WTC11 (cell line): ENCODE data around the gene XPNPEP1. TPM values are rescaled to one million over a fixed set of nuclear protein-coding genes. Genes with fewer than 3 reads are reported as not detected.

Experiments
- ATAC-seq: fragments of 200-7000 bp; cut with Tn5 transposase; 2 replicates; pipeline ENCODE4 v1.10.0; 2021; ENCODE audit warnings: mild to moderate bottlenecking, moderate library complexity
- Bru-seq: library from RNA; stranded (reverse); fragments of 400-500 nt; gene quantifications from one replicate; lab custom pipeline; 2021; lab: Mats Ljungman, UMichigan
- CTCF ChIA-PET: fragments of 300-600 bp; sonication (Branson Sonifier 250); formaldehyde crosslinking; loops from one replicate; lab custom pipeline; 2021; ENCODE audit warnings: antibody characterized with exemption; lab: Charles Lee
- POLR2A ChIA-PET: fragments of 350-600 bp; sonication (Branson Sonifier 250); formaldehyde crosslinking; loops from one replicate; lab custom pipeline; 2021; ENCODE audit warnings: antibody characterized with exemption; lab: Charles Lee
- DNase-seq: peaks from one replicate; pipeline ENCODE4 v3.0.0; 2021; ENCODE audit warnings: low spot score
- H3K27ac Mint-ChIP-seq: 2 replicates; pipeline ENCODE4 v1.8.0; 2021; ENCODE audit warnings: mixed read lengths
- H3K27me3 Mint-ChIP-seq: 2 replicates; pipeline ENCODE4 v1.8.0; 2021; ENCODE audit warnings: low read depth, mild to moderate bottlenecking, moderate library complexity, mixed read lengths
- H3K36me3 Mint-ChIP-seq: 2 replicates; pipeline ENCODE4 v1.8.0; 2021; ENCODE audit warnings: mixed read lengths
- H3K4me1 Mint-ChIP-seq: 2 replicates; pipeline ENCODE4 v1.8.0; 2022; ENCODE audit warnings: mixed read lengths
- H3K4me3 Mint-ChIP-seq: 2 replicates; pipeline ENCODE4 v1.8.0; 2021; ENCODE audit warnings: mild to moderate bottlenecking, moderate library complexity, mixed read lengths
- H3K9me3 Mint-ChIP-seq: 2 replicates; pipeline ENCODE4 v1.8.0; 2021; ENCODE audit warnings: mixed read lengths
- ATF1 ChIP-seq: sonication (generic); formaldehyde crosslinking; IDR thresholded peaks from 2 replicates; pipeline ENCODE4 v1.8.1; 2023; ENCODE audit warnings: mild to moderate bottlenecking, moderate library complexity, missing genetic modification reagents
- CBFB ChIP-seq: sonication (generic); formaldehyde crosslinking; IDR thresholded peaks from 2 replicates; pipeline ENCODE4 v1.8.1; 2022; ENCODE audit warnings: mild to moderate bottlenecking, low read depth, missing genetic modification reagents
- CREM ChIP-seq: sonication (generic); formaldehyde crosslinking; IDR thresholded peaks from 2 replicates; pipeline ENCODE4 v1.8.1; 2022; ENCODE audit warnings: mild to moderate bottlenecking, missing genetic modification reagents, moderate library complexity
- FOXK1 ChIP-seq: sonication (generic); formaldehyde crosslinking; IDR thresholded peaks from 2 replicates; pipeline ENCODE4 v1.8.0; 2022; ENCODE audit warnings: mild to moderate bottlenecking, moderate library complexity, missing genetic modification reagents
- FOXP1 ChIP-seq: sonication (generic); formaldehyde crosslinking; IDR thresholded peaks from 2 replicates; pipeline ENCODE4 v1.8.0; 2022; ENCODE audit warnings: missing genetic modification reagents, mild to moderate bottlenecking, moderate library complexity, borderline replicate concordance
- GABPB1 ChIP-seq: sonication (generic); formaldehyde crosslinking; IDR thresholded peaks from 2 replicates; pipeline ENCODE4 v1.8.1; 2023; ENCODE audit warnings: mild to moderate bottlenecking, missing genetic modification reagents
- MXD4 ChIP-seq: fragments of 250-450 bp; sonication (Bioruptor Pico); IDR thresholded peaks from 2 replicates; pipeline ENCODE4 v1.8.0; 2021; ENCODE audit warnings: mild to moderate bottlenecking, moderate library complexity, borderline replicate concordance
- RELA ChIP-seq: sonication (generic); formaldehyde crosslinking; IDR thresholded peaks from 2 replicates; pipeline ENCODE4 v1.8.1; 2022; ENCODE audit warnings: missing genetic modification reagents, mild to moderate bottlenecking, borderline replicate concordance
- SP1 ChIP-seq: sonication (generic); formaldehyde crosslinking; conservative IDR thresholded peaks from 2 replicates; pipeline ENCODE4 v1.8.1; 2022; ENCODE audit warnings: missing genetic modification reagents
- TCF7 ChIP-seq: sonication (generic); formaldehyde crosslinking; IDR thresholded peaks from 2 replicates; pipeline ENCODE4 v1.8.0; 2022; ENCODE audit warnings: mild to moderate bottlenecking, low read depth, missing genetic modification reagents, moderate library complexity
- TEAD1 ChIP-seq: sonication (generic); formaldehyde crosslinking; IDR thresholded peaks from 2 replicates; pipeline ENCODE4 v1.8.0; 2022; ENCODE audit warnings: mild to moderate bottlenecking, missing genetic modification reagents
- long read RNA-seq, 3 experiments: library from RNA in 1 of 3; library from capped mRNA in 1 of 3; library from polyadenylated mRNA in 1 of 3; unstranded in 2 of 3; stranded (forward) in 1 of 3; transcript quantifications; one replicate each; pipeline ENCODE4 v2.0.0, GENCODE V29; 2021
- total RNA-seq: library from RNA; stranded (reverse); gene quantifications from 3 replicates; pipeline ENCODE4 v1.2.3, GENCODE V29; 2021
- TF ChIP-seq, protein P1 (sequence below): sonication (generic); formaldehyde crosslinking; IDR thresholded peaks from 2 replicates; pipeline ENCODE4 v1.8.1; 2023; ENCODE audit warnings: mild to moderate bottlenecking, missing genetic modification reagents, moderate library complexity
- TF ChIP-seq, protein P2 (sequence below): sonication (generic); formaldehyde crosslinking; IDR thresholded peaks from 2 replicates; pipeline ENCODE4 v1.8.1; 2022; ENCODE audit warnings: mild to moderate bottlenecking, moderate library complexity, missing genetic modification reagents
- TF ChIP-seq, protein P3 (sequence below): sonication (generic); formaldehyde crosslinking; IDR thresholded peaks from 2 replicates; pipeline ENCODE4 v1.8.1; 2023; ENCODE audit warnings: mild to moderate bottlenecking, moderate library complexity, missing genetic modification reagents
- TF ChIP-seq, protein P4 (sequence below): sonication (generic); formaldehyde crosslinking; IDR thresholded peaks from 2 replicates; pipeline ENCODE4 v1.8.0; 2022; ENCODE audit warnings: mild to moderate bottlenecking, missing genetic modification reagents
- TF ChIP-seq, protein P5 (sequence below): sonication (generic); formaldehyde crosslinking; IDR thresholded peaks from 2 replicates; pipeline ENCODE4 v1.8.1; 2023; ENCODE audit warnings: mild to moderate bottlenecking, missing genetic modification reagents, moderate library complexity
- TF ChIP-seq, protein P6 (sequence below): sonication (generic); formaldehyde crosslinking; IDR thresholded peaks from 2 replicates; pipeline ENCODE4 v1.8.1; 2023; ENCODE audit warnings: mild to moderate bottlenecking, missing genetic modification reagents
- TF ChIP-seq, protein P7 (sequence below): fragments of 250-450 bp; sonication (Bioruptor Pico); IDR thresholded peaks from 2 replicates; pipeline ENCODE4 v1.9.0; 2021; ENCODE audit warnings: mild to moderate bottlenecking, borderline replicate concordance

The XPNPEP1 gene
- total RNA-seq = 57.1 to 60.2 TPM (median 59.3 TPM) in 3 replicates
- Bru-seq, nascent RNA = percentile 77 among the genes with signal in this experiment
- long read RNA-seq, experiment 1, transcript XPNPEP1-218 (21 exons, 2,539 nt) = major isoform, 124 of 215 reads
- long read RNA-seq, experiment 1, partial matches to known transcripts = 28 of 215 reads
- long read RNA-seq, experiment 1, other reads (novel, unspliced or antisense) = 59 of 215 reads
- long read RNA-seq, experiment 2, transcript XPNPEP1-218 (21 exons, 2,539 nt) = major isoform, 20 of 73 reads
- long read RNA-seq, experiment 2, partial matches to known transcripts = 21 of 73 reads
- long read RNA-seq, experiment 2, other reads (novel, unspliced or antisense) = 31 of 73 reads
- long read RNA-seq, experiment 3, transcript XPNPEP1-218 (21 exons, 2,539 nt) = major isoform, 44 of 62 reads
- long read RNA-seq, experiment 3, partial matches to known transcripts = 5 of 62 reads
- long read RNA-seq, experiment 3, other reads (novel, unspliced or antisense) = 11 of 62 reads

DNA sequence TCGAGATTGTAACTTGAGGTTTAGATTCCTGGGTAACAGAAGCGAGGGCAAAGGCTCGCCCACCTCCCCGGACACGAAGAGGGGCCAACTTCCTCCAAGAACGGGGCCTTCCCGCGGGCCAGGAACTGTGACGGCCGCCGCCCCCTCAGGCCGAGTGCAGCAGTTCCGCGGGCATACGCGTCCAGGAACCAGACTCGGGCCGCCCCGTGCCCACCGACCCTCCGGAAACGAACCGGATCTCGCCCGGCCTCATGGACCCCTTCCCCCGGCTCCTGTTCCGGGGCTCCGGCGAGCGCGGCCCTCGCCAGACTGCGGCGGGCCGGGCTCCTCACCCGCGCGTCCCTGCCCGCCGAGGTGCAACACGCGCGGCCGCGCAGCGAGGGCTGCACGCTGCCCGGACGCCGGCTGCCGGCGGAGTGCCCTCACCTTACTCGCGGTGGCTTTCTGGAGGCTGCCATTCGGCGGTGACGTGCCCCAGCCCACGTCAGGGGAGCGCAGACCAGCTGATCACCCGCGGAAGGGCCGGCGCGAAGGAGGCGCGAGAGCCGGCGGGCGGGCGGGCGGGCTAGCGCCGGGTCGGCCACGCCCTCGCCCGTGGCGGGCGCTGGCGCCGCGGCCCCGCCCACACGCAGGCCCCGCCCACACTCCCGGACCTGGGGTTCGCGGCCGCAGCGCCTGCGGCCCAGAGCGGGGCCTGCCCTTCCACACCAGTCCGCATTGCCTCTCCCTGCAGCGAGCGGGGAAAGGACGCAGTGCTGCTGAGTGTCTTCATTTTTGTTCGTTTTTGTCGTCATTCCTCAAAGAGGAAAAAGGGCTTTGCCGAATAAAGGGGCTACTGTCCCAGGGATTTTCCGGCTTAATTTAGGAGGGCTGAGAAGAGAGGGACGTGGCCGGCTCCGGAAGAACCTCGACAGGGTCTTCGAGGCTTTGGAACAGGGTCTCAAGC, at the start of gene XPNPEP1:
TSS of gene XPNPEP1 (minus strand) at position 536 of the 946 bp plus-strand sequence. CDS start at position 458, 78 bp downstream.
- TF ChIP-seq, protein P1, sequence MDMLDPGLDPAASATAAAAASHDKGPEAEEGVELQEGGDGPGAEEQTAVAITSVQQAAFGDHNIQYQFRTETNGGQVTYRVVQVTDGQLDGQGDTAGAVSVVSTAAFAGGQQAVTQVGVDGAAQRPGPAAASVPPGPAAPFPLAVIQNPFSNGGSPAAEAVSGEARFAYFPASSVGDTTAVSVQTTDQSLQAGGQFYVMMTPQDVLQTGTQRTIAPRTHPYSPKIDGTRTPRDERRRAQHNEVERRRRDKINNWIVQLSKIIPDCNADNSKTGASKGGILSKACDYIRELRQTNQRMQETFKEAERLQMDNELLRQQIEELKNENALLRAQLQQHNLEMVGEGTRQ (CRISPR knock-in tag) = peak; percentile 72
- TF ChIP-seq CBFB (CRISPR knock-in tag) (0 out of 2 replicates have a peak, but pooled peaks have one; percentile 65), GABPB1 (CRISPR knock-in tag) (no peak), CREM (CRISPR knock-in tag) (peak; percentile 78; the same call in 1 of the 2 replicates), TEAD1 (0 out of 2 replicates have a peak, but pooled peaks have one; percentile 5), TCF7 (0 out of 2 replicates have a peak, but pooled peaks have one; percentile 51), MXD4 (CRISPR knock-in tag) (no peak), ATF1 (CRISPR knock-in tag) (peak; percentile 62; the same call in 1 of the 2 replicates), SP1 (CRISPR knock-in tag) (peak; percentile 95), FOXK1 (CRISPR knock-in tag) (0 out of 2 replicates have a peak, but pooled peaks have one; percentile 26), FOXP1 (CRISPR knock-in tag) (peak; percentile 65; the same call in 1 of the 2 replicates), RELA (CRISPR knock-in tag) (peak; percentile 33; the same call in 1 of the 2 replicates)
- TF ChIP-seq, protein P2, sequence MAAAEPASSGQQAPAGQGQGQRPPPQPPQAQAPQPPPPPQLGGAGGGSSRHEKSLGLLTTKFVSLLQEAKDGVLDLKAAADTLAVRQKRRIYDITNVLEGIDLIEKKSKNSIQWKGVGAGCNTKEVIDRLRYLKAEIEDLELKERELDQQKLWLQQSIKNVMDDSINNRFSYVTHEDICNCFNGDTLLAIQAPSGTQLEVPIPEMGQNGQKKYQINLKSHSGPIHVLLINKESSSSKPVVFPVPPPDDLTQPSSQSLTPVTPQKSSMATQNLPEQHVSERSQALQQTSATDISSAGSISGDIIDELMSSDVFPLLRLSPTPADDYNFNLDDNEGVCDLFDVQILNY (CRISPR knock-in tag) = peak; percentile 86; the same call in 1 of the 2 replicates
- TF ChIP-seq, protein P3, sequence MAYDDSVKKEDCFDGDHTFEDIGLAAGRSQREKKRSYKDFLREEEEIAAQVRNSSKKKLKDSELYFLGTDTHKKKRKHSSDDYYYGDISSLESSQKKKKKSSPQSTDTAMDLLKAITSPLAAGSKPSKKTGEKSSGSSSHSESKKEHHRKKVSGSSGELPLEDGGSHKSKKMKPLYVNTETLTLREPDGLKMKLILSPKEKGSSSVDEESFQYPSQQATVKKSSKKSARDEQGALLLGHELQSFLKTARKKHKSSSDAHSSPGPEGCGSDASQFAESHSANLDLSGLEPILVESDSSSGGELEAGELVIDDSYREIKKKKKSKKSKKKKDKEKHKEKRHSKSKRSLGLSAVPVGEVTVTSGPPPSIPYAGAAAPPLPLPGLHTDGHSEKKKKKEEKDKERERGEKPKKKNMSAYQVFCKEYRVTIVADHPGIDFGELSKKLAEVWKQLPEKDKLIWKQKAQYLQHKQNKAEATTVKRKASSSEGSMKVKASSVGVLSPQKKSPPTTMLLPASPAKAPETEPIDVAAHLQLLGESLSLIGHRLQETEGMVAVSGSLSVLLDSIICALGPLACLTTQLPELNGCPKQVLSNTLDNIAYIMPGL (CRISPR knock-in tag) = peak; percentile 52; the same call in 1 of the 2 replicates
- TF ChIP-seq, protein P4, sequence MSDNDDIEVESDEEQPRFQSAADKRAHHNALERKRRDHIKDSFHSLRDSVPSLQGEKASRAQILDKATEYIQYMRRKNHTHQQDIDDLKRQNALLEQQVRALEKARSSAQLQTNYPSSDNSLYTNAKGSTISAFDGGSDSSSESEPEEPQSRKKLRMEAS (CRISPR knock-in tag) = no peak
- TF ChIP-seq, protein P5, sequence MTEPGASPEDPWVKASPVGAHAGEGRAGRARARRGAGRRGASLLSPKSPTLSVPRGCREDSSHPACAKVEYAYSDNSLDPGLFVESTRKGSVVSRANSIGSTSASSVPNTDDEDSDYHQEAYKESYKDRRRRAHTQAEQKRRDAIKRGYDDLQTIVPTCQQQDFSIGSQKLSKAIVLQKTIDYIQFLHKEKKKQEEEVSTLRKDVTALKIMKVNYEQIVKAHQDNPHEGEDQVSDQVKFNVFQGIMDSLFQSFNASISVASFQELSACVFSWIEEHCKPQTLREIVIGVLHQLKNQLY (CRISPR knock-in tag) = 0 out of 2 replicates have a peak, but pooled peaks have one; percentile 68
- TF ChIP-seq, protein P6, sequence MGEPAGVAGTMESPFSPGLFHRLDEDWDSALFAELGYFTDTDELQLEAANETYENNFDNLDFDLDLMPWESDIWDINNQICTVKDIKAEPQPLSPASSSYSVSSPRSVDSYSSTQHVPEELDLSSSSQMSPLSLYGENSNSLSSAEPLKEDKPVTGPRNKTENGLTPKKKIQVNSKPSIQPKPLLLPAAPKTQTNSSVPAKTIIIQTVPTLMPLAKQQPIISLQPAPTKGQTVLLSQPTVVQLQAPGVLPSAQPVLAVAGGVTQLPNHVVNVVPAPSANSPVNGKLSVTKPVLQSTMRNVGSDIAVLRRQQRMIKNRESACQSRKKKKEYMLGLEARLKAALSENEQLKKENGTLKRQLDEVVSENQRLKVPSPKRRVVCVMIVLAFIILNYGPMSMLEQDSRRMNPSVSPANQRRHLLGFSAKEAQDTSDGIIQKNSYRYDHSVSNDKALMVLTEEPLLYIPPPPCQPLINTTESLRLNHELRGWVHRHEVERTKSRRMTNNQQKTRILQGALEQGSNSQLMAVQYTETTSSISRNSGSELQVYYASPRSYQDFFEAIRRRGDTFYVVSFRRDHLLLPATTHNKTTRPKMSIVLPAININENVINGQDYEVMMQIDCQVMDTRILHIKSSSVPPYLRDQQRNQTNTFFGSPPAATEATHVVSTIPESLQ (CRISPR knock-in tag) = no peak
- TF ChIP-seq, protein P7, sequence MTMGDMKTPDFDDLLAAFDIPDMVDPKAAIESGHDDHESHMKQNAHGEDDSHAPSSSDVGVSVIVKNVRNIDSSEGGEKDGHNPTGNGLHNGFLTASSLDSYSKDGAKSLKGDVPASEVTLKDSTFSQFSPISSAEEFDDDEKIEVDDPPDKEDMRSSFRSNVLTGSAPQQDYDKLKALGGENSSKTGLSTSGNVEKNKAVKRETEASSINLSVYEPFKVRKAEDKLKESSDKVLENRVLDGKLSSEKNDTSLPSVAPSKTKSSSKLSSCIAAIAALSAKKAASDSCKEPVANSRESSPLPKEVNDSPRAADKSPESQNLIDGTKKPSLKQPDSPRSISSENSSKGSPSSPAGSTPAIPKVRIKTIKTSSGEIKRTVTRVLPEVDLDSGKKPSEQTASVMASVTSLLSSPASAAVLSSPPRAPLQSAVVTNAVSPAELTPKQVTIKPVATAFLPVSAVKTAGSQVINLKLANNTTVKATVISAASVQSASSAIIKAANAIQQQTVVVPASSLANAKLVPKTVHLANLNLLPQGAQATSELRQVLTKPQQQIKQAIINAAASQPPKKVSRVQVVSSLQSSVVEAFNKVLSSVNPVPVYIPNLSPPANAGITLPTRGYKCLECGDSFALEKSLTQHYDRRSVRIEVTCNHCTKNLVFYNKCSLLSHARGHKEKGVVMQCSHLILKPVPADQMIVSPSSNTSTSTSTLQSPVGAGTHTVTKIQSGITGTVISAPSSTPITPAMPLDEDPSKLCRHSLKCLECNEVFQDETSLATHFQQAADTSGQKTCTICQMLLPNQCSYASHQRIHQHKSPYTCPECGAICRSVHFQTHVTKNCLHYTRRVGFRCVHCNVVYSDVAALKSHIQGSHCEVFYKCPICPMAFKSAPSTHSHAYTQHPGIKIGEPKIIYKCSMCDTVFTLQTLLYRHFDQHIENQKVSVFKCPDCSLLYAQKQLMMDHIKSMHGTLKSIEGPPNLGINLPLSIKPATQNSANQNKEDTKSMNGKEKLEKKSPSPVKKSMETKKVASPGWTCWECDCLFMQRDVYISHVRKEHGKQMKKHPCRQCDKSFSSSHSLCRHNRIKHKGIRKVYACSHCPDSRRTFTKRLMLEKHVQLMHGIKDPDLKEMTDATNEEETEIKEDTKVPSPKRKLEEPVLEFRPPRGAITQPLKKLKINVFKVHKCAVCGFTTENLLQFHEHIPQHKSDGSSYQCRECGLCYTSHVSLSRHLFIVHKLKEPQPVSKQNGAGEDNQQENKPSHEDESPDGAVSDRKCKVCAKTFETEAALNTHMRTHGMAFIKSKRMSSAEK (CRISPR knock-in tag) = 0 out of 2 replicates have a peak, but pooled peaks have one; percentile 48
- TF ChIP-seq, all 79 proteins: peak for 14
- H3K27me3 Mint-ChIP-seq = peaks cover 17% of the 10 kb centered on the region
- peaks cover 8% of the 10 kb centered on the region for H3K9me3 Mint-ChIP-seq
- H3K27ac Mint-ChIP-seq = peak within 1 kb of the TSS; percentile 8
- ATAC-seq = peak; percentile 94
- H3K4me3 Mint-ChIP-seq = peak within 1 kb of the TSS; percentile 79
- POLR2A ChIA-PET = interaction anchor here (1.0 to 1.5 kb wide), 4 partner anchors 11 to 86 kb away, joined by 3 to 6 read pairs (median 4); partner anchors contain the start of gene ADD3
- peak; percentile 73 for DNase-seq
- peaks cover 4% of the 10 kb centered on the region; the same call in 1 of the 2 replicates for H3K36me3 Mint-ChIP-seq
- peaks cover 44% of the 10 kb centered on the region for H3K4me1 Mint-ChIP-seq
- CTCF ChIA-PET = interaction anchor here (2.2 kb wide), 1 partner anchor 85 kb away, joined by 6 read pairs; the partner anchor contains the start of gene ADD3
